Measurements from ENCODE around the gene B3GNT3. TPM values are rescaled to one million over a fixed set of nuclear protein-coding genes. Genes with fewer than 3 reads are reported as not detected.

Gene B3GNT3
- total RNA-seq, 1 donor from 2014 or later, result not detected

GRCh38 chr19:17860331-17860992 lies 65.5 kb downstream of the B3GNT3 start:
- ATAC-seq (ENCODE audit: low read depth) (no peak), DNase-seq (no peak)
- peak overlapping the region; percentile 98 for H3K27ac Mint-ChIP-seq
- H3K4me3 Mint-ChIP-seq, result peak overlapping the region; percentile 99
- TF ChIP-seq CTCF (IDR thresholded peaks at IDR 0.05), result no peak
- H3K27me3 Mint-ChIP-seq, result no peaks in the 10 kb centered on the region
- intact Hi-C loops (cut with micrococcal nuclease), result no loop called here
- H3K4me1 Mint-ChIP-seq, result peaks cover 44% of the 10 kb centered on the region
- ChIA-PET CTCF (interaction anchor here (1.6 to 5.7 kb wide), 4 partner anchors 11 to 106 kb away, joined by 7 to 201 read pairs (median 13); partner anchors contain the start of genes CCDC124 and SLC5A5), POLR2A (interaction anchor here (0.5 to 4.2 kb wide), 18 partner anchors 11 to 1295 kb away, joined by 3 to 299 read pairs (median 8); partner anchors contain the start of genes BST2, CCDC124, JAK3 and MVB12A)
- H3K9me3 Mint-ChIP-seq, result no peaks in the 10 kb centered on the region
- H3K36me3 Mint-ChIP-seq (ENCODE audit: low read depth), result peaks cover 57% of the 10 kb centered on the region

GRCh38 chr19:17860993-17861360 lies 66.0 kb downstream of the B3GNT3 start:
- intact Hi-C loops (cut with micrococcal nuclease), result no loop called here
- no peaks in the 10 kb centered on the region for H3K27me3 Mint-ChIP-seq
- no peak for DNase-seq
- H3K9me3 Mint-ChIP-seq, result no peaks in the 10 kb centered on the region
- peaks cover 43% of the 10 kb centered on the region for H3K4me1 Mint-ChIP-seq
- no peak for TF ChIP-seq CTCF (IDR thresholded peaks at IDR 0.05)
- peak overlapping the region; percentile 98 for H3K27ac Mint-ChIP-seq
- ATAC-seq (ENCODE audit: low read depth), result no peak
- peaks cover 60% of the 10 kb centered on the region for H3K36me3 Mint-ChIP-seq (ENCODE audit: low read depth)
- ChIA-PET CTCF (interaction anchor here (2.1 to 5.7 kb wide), 3 partner anchors 71 to 106 kb away, joined by 7 to 201 read pairs (median 18); partner anchors contain the start of gene CCDC124), POLR2A (interaction anchor here (0.5 to 4.2 kb wide), 10 partner anchors 11 to 1294 kb away, joined by 3 to 299 read pairs (median 12); partner anchors contain the start of genes CCDC124, JAK3, MVB12A and SLC5A5)
- peak overlapping the region; percentile 99 for H3K4me3 Mint-ChIP-seq

GRCh38 chr19:17861542-17862402 lies 66.8 kb downstream of the B3GNT3 start:
- Mint-ChIP-seq H3K9me3 (no peaks in the 10 kb centered on the region), H3K36me3 (ENCODE audit: low read depth) (peaks cover 60% of the 10 kb centered on the region), H3K27me3 (no peaks in the 10 kb centered on the region), H3K4me3 (peak overlapping the region; percentile 99), H3K4me1 (peaks cover 43% of the 10 kb centered on the region), H3K27ac (peak overlapping the region; percentile 98)
- ATAC-seq (ENCODE audit: low read depth), result no peak
- no peak for DNase-seq
- no peak for TF ChIP-seq CTCF (IDR thresholded peaks at IDR 0.05)
- CTCF ChIA-PET, result interaction anchor here (5.7 kb wide), 1 partner anchor 70 kb away, joined by 201 read pairs; the partner anchor contains the start of gene CCDC124
- intact Hi-C loops (cut with micrococcal nuclease), result no loop called here
- POLR2A ChIA-PET, result interaction anchor here (0.5 to 4.2 kb wide), 6 partner anchors 13 to 442 kb away, joined by 3 to 299 read pairs (median 10); partner anchors contain the start of genes CCDC124, JAK3 and MVB12A

- H3K27ac Mint-ChIP-seq, result peak overlapping the region; percentile 98
- H3K36me3 Mint-ChIP-seq (ENCODE audit: low read depth), result peaks cover 60% of the 10 kb centered on the region
- intact Hi-C loops (cut with micrococcal nuclease), result no loop called here
- no peaks in the 10 kb centered on the region for H3K27me3 Mint-ChIP-seq
- TF ChIP-seq CTCF (IDR thresholded peaks at IDR 0.05), result no peak
- no peaks in the 10 kb centered on the region for H3K9me3 Mint-ChIP-seq
- CTCF ChIA-PET, result interaction anchor here (1.4 kb wide), 1 partner anchor 69 kb away, joined by 5 read pairs; no protein-coding TSS in a partner anchor
- peaks cover 43% of the 10 kb centered on the region for H3K4me1 Mint-ChIP-seq
- peak overlapping the region; percentile 99 for H3K4me3 Mint-ChIP-seq
- DNase-seq (no peak), ATAC-seq (ENCODE audit: low read depth) (no peak)
- POLR2A ChIA-PET, result interaction anchor here (0.5 to 4.2 kb wide), 9 partner anchors 12 to 1986 kb away, joined by 3 to 121 read pairs (median 4); partner anchors contain the start of genes CCDC124 and JAK3
Measured at GRCh38 chr19:17862711-17863519, 68.0 kb downstream of the B3GNT3 start.

Other genes with a start within 250 kb of the B3GNT3 start
- 69.2 and 80.3 TPM in 2 replicates for gene COLGALT1, start 239.5 kb upstream of the B3GNT3 start, total RNA-seq
- 0.02 and 0.04 TPM in 2 replicates for gene UNC13A, start 106.8 kb upstream of the B3GNT3 start, total RNA-seq
- 65.6 and 80.5 TPM in 2 replicates for gene MAP1S, start 75.7 kb upstream of the B3GNT3 start, total RNA-seq
- 81.8 and 103 TPM in 2 replicates for gene FCHO1, start 43.7 kb upstream of the B3GNT3 start, total RNA-seq
- 3.6 and 4.1 TPM in 2 replicates for gene INSL3, start 26.4 kb downstream of the B3GNT3 start, total RNA-seq
- gene JAK3, start 52.8 kb downstream of the B3GNT3 start, total RNA-seq, result 213 and 256 TPM in 2 replicates
- gene RPL18A, start 64.8 kb downstream of the B3GNT3 start, total RNA-seq, result 4,113 and 4,404 TPM in 2 replicates
- 0.09 and 0.12 TPM in 2 replicates for gene SLC5A5, start 76.8 kb downstream of the B3GNT3 start, total RNA-seq
- gene CCDC124, start 137.9 kb downstream of the B3GNT3 start, total RNA-seq, result 49.9 and 59.5 TPM in 2 replicates
- 0.17 TPM in 1 of 2 replicates, not detected in the other for gene KCNN1, start 172.0 kb downstream of the B3GNT3 start, total RNA-seq
- gene ARRDC2, start 213.0 kb downstream of the B3GNT3 start, total RNA-seq, result 147 and 168 TPM in 2 replicates